C4-2B (cell line): ENCODE measurements around the gene PRKAB1.

Experiments used
- ZFX ChIP-seq: fragments of 450-650 bp; IDR thresholded peaks from 2 replicates; pipeline ENCODE4 v1.6.1; 2017
- TF ChIP-seq, protein P1 (sequence below): fragments of 450-650 bp; conservative IDR thresholded peaks from 2 replicates; pipeline ENCODE4 v1.5.1; 2017; ENCODE audit warnings: mild to moderate bottlenecking

DNA sequence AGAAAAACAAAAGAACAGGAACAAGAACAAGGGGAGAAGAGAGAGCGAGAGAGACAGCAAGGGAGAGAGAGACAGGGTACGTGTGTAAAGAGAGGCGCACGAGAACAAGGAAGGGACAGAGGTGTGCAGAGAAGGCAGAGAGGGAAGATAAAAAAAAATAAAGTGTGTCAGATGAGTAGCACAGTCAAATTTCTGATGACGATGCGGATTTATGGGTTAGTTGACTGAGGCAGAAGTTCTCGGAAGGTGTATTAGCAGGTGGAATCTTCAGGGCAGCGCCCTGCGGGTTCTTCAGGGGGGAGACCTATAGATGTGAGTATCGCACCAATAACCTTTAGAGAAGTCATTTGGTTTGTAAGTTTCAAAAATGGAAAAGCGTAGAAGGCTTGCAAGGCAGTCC lies 44.8 kb downstream of the PRKAB1 start:
- TF ChIP-seq, protein P1, sequence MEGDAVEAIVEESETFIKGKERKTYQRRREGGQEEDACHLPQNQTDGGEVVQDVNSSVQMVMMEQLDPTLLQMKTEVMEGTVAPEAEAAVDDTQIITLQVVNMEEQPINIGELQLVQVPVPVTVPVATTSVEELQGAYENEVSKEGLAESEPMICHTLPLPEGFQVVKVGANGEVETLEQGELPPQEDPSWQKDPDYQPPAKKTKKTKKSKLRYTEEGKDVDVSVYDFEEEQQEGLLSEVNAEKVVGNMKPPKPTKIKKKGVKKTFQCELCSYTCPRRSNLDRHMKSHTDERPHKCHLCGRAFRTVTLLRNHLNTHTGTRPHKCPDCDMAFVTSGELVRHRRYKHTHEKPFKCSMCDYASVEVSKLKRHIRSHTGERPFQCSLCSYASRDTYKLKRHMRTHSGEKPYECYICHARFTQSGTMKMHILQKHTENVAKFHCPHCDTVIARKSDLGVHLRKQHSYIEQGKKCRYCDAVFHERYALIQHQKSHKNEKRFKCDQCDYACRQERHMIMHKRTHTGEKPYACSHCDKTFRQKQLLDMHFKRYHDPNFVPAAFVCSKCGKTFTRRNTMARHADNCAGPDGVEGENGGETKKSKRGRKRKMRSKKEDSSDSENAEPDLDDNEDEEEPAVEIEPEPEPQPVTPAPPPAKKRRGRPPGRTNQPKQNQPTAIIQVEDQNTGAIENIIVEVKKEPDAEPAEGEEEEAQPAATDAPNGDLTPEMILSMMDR: no peak
- TF ChIP-seq ZFX: no peak
